SK-N-SH (cell line): Measurements from ENCODE around the gene PSMA3.

ENCODE experiments used
- EP300 ChIP-seq, 2 experiments: IDR thresholded peaks; 2 replicates each; pipeline versions ENCODE4 v1.4.0 to v1.6.1; 2012; ENCODE audit warnings: borderline replicate concordance in 1 of 2, low read depth in 1 of 2, low read length in 1 of 2
- EZH2phosphoT487 ChIP-seq: fragments of 200-600 bp; sonication (generic); IDR thresholded peaks from 2 replicates; pipeline ENCODE4 v1.6.1; 2017; ENCODE audit warnings: low read depth, mixed run types, mild to moderate bottlenecking, antibody characterized with exemption, moderate library complexity, borderline replicate concordance
- FOSL2 ChIP-seq: IDR thresholded peaks from 2 replicates; pipeline ENCODE4 v1.4.0; 2012; ENCODE audit warnings: low read depth, mild to moderate bottlenecking, moderate library complexity, borderline replicate concordance
- GABPA ChIP-seq: IDR thresholded peaks from 2 replicates; pipeline ENCODE4 v1.4.0; 2012; ENCODE audit warnings: low read depth, mild to moderate bottlenecking
- GATA2 ChIP-seq: sonication (generic); formaldehyde crosslinking; IDR thresholded peaks from 2 replicates; pipeline ENCODE4 v1.5.0; 2020; ENCODE audit warnings: mild to moderate bottlenecking, missing genetic modification reagents
- NRF1 ChIP-seq: IDR thresholded peaks from 2 replicates; pipeline ENCODE4 v1.6.1; 2012; ENCODE audit warnings: low read depth, mild to moderate bottlenecking, low read length
- POLR2AphosphoS5 ChIP-seq: IDR thresholded peaks from 2 replicates; pipeline ENCODE4 v1.6.1; 2012; ENCODE audit warnings: low read depth, low read length
- SIN3A ChIP-seq: IDR thresholded peaks from 2 replicates; pipeline ENCODE4 v1.6.1; 2012; ENCODE audit warnings: low read depth, mild to moderate bottlenecking, low read length, moderate library complexity, borderline replicate concordance
- SMC3 ChIP-seq: IDR thresholded peaks from 2 replicates; pipeline ENCODE4 v1.6.1; 2012; ENCODE audit warnings: low read depth, low read length, improper control_type of control experiment
- TF ChIP-seq, protein P1 (sequence below): fragments of 200-600 bp; sonication (generic); IDR thresholded peaks from 2 replicates; pipeline ENCODE4 v1.6.1; 2017; ENCODE audit warnings: antibody characterized with exemption, mild to moderate bottlenecking, moderate library complexity
- TF ChIP-seq, protein P2 (sequence below): IDR thresholded peaks from 2 replicates; pipeline ENCODE4 v1.4.0; 2012; ENCODE audit warnings: low read depth, borderline replicate concordance
- TF ChIP-seq, protein P3 (sequence below): IDR thresholded peaks from 2 replicates; pipeline ENCODE4 v1.4.0; 2012; ENCODE audit warnings: low read depth
- TF ChIP-seq, protein P4 (sequence below): IDR thresholded peaks from 2 replicates; pipeline ENCODE4 v1.6.1; 2012; ENCODE audit warnings: mild to moderate bottlenecking, low read depth, low read length, moderate library complexity

DNA sequence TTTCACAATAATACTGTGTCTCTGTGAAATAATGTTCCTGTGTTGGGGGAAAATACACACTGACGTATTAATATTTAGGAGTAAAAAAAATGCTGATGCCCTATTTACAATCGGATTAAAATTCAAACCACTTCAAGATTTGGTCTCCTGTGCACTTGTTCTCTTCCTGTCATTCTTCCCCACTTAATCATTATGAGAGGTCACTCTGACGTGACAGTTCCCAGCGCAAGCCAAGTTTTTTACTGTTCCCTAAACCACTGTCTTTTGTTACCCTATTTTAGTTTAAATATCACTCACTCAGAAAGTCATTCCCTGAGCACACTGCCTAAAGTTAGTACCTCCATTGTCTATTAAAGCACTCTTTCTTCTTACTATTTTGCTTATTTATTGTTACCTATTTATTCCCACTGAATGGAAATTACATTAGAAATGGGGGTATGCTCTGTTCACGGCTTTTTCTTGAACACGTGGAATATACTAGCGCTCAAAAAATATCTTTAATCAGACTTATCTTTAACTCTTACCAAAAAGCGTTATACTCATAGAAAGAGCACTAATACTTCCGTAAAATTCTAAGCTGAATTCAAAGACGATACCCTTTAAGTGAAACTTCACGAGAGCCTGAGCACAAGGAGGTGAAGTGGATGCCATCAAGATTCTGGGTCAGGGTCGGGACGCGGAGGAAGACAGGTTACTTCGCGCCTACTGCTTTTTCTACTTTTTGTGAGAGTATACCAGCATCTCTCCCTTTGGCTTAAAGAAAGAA lies 670 bp upstream of the PSMA3 start:
- TF ChIP-seq, protein P1, sequence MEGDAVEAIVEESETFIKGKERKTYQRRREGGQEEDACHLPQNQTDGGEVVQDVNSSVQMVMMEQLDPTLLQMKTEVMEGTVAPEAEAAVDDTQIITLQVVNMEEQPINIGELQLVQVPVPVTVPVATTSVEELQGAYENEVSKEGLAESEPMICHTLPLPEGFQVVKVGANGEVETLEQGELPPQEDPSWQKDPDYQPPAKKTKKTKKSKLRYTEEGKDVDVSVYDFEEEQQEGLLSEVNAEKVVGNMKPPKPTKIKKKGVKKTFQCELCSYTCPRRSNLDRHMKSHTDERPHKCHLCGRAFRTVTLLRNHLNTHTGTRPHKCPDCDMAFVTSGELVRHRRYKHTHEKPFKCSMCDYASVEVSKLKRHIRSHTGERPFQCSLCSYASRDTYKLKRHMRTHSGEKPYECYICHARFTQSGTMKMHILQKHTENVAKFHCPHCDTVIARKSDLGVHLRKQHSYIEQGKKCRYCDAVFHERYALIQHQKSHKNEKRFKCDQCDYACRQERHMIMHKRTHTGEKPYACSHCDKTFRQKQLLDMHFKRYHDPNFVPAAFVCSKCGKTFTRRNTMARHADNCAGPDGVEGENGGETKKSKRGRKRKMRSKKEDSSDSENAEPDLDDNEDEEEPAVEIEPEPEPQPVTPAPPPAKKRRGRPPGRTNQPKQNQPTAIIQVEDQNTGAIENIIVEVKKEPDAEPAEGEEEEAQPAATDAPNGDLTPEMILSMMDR: no peak
- TF ChIP-seq, protein P2, sequence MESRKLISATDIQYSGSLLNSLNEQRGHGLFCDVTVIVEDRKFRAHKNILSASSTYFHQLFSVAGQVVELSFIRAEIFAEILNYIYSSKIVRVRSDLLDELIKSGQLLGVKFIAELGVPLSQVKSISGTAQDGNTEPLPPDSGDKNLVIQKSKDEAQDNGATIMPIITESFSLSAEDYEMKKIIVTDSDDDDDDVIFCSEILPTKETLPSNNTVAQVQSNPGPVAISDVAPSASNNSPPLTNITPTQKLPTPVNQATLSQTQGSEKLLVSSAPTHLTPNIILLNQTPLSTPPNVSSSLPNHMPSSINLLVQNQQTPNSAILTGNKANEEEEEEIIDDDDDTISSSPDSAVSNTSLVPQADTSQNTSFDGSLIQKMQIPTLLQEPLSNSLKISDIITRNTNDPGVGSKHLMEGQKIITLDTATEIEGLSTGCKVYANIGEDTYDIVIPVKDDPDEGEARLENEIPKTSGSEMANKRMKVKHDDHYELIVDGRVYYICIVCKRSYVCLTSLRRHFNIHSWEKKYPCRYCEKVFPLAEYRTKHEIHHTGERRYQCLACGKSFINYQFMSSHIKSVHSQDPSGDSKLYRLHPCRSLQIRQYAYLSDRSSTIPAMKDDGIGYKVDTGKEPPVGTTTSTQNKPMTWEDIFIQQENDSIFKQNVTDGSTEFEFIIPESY: no peak
- TF ChIP-seq SIN3A: 0 out of 2 replicates have a peak, but pooled peaks have one; percentile 7
- no peak for TF ChIP-seq POLR2AphosphoS5
- TF ChIP-seq GATA2 (CRISPR knock-in tag): no peak
- no peak for TF ChIP-seq FOSL2
- TF ChIP-seq, protein P3, sequence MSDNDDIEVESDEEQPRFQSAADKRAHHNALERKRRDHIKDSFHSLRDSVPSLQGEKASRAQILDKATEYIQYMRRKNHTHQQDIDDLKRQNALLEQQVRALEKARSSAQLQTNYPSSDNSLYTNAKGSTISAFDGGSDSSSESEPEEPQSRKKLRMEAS: peak; percentile 54; the same call in 1 of the 2 replicates
- no peak for TF ChIP-seq EZH2phosphoT487
- no peak for TF ChIP-seq GABPA
- TF ChIP-seq SMC3: no peak
- TF ChIP-seq, protein P4, sequence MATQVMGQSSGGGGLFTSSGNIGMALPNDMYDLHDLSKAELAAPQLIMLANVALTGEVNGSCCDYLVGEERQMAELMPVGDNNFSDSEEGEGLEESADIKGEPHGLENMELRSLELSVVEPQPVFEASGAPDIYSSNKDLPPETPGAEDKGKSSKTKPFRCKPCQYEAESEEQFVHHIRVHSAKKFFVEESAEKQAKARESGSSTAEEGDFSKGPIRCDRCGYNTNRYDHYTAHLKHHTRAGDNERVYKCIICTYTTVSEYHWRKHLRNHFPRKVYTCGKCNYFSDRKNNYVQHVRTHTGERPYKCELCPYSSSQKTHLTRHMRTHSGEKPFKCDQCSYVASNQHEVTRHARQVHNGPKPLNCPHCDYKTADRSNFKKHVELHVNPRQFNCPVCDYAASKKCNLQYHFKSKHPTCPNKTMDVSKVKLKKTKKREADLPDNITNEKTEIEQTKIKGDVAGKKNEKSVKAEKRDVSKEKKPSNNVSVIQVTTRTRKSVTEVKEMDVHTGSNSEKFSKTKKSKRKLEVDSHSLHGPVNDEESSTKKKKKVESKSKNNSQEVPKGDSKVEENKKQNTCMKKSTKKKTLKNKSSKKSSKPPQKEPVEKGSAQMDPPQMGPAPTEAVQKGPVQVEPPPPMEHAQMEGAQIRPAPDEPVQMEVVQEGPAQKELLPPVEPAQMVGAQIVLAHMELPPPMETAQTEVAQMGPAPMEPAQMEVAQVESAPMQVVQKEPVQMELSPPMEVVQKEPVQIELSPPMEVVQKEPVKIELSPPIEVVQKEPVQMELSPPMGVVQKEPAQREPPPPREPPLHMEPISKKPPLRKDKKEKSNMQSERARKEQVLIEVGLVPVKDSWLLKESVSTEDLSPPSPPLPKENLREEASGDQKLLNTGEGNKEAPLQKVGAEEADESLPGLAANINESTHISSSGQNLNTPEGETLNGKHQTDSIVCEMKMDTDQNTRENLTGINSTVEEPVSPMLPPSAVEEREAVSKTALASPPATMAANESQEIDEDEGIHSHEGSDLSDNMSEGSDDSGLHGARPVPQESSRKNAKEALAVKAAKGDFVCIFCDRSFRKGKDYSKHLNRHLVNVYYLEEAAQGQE: no peak
- no peak for TF ChIP-seq EP300 (IDR thresholded peaks at IDR 0.05; ENCODE audit: borderline replicate concordance in 1 of 2, low read depth in 1 of 2, low read length in 1 of 2)
- TF ChIP-seq NRF1: no peak
